ENCODE data around the gene ZNF592. TPM values are rescaled to one million over a fixed set of nuclear protein-coding genes. Genes with fewer than 3 reads are reported as not detected.

ZNF592 gene
- total and polyA plus RNA-seq, 2 of the 13 experiments (the other 11 are each of a cell fraction or from before 2014, with no cell fraction given), result 8.2 to 9.8 TPM

DNA sequence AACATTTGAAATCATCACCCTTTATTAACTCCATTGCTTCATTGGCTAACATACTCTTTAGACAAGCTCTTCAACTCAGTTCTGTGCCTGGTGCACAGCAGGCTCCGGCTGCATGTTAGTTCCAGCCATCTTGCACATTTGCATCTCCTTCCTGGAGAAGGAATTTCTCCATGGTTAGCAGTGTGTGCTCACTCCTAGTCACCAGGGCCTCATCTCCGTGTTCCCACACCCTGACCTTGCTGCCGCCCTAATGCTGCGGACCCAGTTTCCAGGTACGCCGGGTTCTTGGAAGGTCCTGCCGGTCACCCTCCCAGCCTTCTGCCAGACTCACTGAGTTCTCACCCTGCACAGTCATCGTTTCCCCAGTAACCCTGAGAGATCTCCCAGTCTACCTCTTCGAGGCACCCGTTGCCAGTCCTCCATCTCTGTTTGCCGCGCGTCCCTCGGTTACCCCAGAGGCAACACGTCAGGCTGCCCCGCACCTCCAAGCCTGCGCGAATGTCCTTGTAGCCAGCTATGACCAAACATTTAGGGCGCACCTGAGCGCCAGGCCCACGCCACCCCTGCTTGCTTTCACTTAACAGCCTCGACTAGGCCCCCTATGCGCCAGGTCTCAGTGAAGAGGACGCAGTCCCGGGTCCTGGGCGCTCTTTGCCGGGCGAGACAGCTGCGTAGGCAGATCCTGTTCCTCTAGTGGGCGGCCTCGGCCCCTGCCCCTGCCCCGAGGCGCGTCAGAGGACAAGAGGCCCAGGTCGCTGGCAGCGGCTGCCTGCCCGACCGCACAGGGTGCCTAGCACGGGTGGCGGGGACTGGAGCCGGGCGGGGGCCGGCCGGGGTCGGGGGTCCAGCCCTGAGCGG lies 747 bp upstream of the ZNF592 start (continued):
- TF ChIP-seq, protein P1, sequence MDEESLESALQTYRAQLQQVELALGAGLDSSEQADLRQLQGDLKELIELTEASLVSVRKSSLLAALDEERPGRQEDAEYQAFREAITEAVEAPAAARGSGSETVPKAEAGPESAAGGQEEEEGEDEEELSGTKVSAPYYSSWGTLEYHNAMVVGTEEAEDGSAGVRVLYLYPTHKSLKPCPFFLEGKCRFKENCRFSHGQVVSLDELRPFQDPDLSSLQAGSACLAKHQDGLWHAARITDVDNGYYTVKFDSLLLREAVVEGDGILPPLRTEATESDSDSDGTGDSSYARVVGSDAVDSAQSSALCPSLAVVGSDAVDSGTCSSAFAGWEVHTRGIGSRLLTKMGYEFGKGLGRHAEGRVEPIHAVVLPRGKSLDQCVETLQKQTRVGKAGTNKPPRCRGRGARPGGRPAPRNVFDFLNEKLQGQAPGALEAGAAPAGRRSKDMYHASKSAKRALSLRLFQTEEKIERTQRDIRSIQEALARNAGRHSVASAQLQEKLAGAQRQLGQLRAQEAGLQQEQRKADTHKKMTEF (CRISPR knock-in tag; IDR thresholded peaks at IDR 0.05), result 0 out of 2 replicates have a peak, but pooled peaks have one; percentile 55
- TF ChIP-seq ZBTB1 (CRISPR knock-in tag; IDR thresholded peaks at IDR 0.05; ENCODE audit: borderline replicate concordance) (no peak), RFXANK (CRISPR knock-in tag; IDR thresholded peaks at IDR 0.05) (no peak), ZNF251 (CRISPR knock-in tag; IDR thresholded peaks at IDR 0.05) (no peak), ZNF605 (CRISPR knock-in tag; IDR thresholded peaks at IDR 0.05) (no peak), ZSCAN9 (CRISPR knock-in tag; IDR thresholded peaks at IDR 0.05; ENCODE audit: borderline replicate concordance) (no peak), ZNF577 (CRISPR knock-in tag; IDR thresholded peaks at IDR 0.05; ENCODE audit: borderline replicate concordance, low read depth) (no peak), MEIS1 (CRISPR knock-in tag; IDR thresholded peaks at IDR 0.05; ENCODE audit: borderline replicate concordance) (no peak), RBM22 (optimal IDR thresholded peaks at IDR 0.05; ENCODE audit: low read length) (no peak), TBP (CRISPR knock-in tag; IDR thresholded peaks at IDR 0.05) (no peak), TARDBP (CRISPR knock-in tag; IDR thresholded peaks at IDR 0.05) (peak; percentile 58; the same call in 1 of the 2 replicates), HOXA7 (CRISPR knock-in tag; IDR thresholded peaks at IDR 0.05) (no peak), ZNF329 (CRISPR knock-in tag; IDR thresholded peaks at IDR 0.05; ENCODE audit: low read depth) (no peak), ZNF510 (CRISPR knock-in tag; IDR thresholded peaks at IDR 0.05; ENCODE audit: low read depth) (peak; percentile 23), ZNF749 (CRISPR knock-in tag; IDR thresholded peaks at IDR 0.05; ENCODE audit: borderline replicate concordance) (no peak), ASH2L (IDR thresholded peaks at IDR 0.05; ENCODE audit: insufficient read length, low read depth, low read length) (no peak)
- TF ChIP-seq, protein P2, sequence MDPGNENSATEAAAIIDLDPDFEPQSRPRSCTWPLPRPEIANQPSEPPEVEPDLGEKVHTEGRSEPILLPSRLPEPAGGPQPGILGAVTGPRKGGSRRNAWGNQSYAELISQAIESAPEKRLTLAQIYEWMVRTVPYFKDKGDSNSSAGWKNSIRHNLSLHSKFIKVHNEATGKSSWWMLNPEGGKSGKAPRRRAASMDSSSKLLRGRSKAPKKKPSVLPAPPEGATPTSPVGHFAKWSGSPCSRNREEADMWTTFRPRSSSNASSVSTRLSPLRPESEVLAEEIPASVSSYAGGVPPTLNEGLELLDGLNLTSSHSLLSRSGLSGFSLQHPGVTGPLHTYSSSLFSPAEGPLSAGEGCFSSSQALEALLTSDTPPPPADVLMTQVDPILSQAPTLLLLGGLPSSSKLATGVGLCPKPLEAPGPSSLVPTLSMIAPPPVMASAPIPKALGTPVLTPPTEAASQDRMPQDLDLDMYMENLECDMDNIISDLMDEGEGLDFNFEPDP (CRISPR knock-in tag; conservative IDR thresholded peaks at IDR 0.05), result no peak
- TF ChIP-seq, protein P3, sequence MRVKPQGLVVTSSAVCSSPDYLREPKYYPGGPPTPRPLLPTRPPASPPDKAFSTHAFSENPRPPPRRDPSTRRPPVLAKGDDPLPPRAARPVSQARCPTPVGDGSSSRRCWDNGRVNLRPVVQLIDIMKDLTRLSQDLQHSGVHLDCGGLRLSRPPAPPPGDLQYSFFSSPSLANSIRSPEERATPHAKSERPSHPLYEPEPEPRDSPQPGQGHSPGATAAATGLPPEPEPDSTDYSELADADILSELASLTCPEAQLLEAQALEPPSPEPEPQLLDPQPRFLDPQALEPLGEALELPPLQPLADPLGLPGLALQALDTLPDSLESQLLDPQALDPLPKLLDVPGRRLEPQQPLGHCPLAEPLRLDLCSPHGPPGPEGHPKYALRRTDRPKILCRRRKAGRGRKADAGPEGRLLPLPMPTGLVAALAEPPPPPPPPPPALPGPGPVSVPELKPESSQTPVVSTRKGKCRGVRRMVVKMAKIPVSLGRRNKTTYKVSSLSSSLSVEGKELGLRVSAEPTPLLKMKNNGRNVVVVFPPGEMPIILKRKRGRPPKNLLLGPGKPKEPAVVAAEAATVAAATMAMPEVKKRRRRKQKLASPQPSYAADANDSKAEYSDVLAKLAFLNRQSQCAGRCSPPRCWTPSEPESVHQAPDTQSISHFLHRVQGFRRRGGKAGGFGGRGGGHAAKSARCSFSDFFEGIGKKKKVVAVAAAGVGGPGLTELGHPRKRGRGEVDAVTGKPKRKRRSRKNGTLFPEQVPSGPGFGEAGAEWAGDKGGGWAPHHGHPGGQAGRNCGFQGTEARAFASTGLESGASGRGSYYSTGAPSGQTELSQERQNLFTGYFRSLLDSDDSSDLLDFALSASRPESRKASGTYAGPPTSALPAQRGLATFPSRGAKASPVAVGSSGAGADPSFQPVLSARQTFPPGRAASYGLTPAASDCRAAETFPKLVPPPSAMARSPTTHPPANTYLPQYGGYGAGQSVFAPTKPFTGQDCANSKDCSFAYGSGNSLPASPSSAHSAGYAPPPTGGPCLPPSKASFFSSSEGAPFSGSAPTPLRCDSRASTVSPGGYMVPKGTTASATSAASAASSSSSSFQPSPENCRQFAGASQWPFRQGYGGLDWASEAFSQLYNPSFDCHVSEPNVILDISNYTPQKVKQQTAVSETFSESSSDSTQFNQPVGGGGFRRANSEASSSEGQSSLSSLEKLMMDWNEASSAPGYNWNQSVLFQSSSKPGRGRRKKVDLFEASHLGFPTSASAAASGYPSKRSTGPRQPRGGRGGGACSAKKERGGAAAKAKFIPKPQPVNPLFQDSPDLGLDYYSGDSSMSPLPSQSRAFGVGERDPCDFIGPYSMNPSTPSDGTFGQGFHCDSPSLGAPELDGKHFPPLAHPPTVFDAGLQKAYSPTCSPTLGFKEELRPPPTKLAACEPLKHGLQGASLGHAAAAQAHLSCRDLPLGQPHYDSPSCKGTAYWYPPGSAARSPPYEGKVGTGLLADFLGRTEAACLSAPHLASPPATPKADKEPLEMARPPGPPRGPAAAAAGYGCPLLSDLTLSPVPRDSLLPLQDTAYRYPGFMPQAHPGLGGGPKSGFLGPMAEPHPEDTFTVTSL (CRISPR knock-in tag; IDR thresholded peaks at IDR 0.05; ENCODE audit: borderline replicate concordance), result no peak
- TF ChIP-seq, protein P4, sequence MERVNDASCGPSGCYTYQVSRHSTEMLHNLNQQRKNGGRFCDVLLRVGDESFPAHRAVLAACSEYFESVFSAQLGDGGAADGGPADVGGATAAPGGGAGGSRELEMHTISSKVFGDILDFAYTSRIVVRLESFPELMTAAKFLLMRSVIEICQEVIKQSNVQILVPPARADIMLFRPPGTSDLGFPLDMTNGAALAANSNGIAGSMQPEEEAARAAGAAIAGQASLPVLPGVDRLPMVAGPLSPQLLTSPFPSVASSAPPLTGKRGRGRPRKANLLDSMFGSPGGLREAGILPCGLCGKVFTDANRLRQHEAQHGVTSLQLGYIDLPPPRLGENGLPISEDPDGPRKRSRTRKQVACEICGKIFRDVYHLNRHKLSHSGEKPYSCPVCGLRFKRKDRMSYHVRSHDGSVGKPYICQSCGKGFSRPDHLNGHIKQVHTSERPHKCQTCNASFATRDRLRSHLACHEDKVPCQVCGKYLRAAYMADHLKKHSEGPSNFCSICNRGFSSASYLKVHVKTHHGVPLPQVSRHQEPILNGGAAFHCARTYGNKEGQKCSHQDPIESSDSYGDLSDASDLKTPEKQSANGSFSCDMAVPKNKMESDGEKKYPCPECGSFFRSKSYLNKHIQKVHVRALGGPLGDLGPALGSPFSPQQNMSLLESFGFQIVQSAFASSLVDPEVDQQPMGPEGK (CRISPR knock-in tag; IDR thresholded peaks at IDR 0.05), result peak; percentile 67
